OCI-LY1 (cell line): ENCODE results near the gene TPO.

Experiments used
- H2AFZ ChIP-seq: fragments of 200-600 bp; sonication (generic), shearing (Covaris generic); 2 replicates; pipeline ENCODE4 v1.6.0; 2014; ENCODE audit warnings: antibody characterized with exemption, mild to moderate bottlenecking, low read length
- H3F3A ChIP-seq: fragments of 200-600 bp; sonication (generic), shearing (Covaris generic); 2 replicates; pipeline ENCODE4 v1.6.0; 2014; ENCODE audit warnings: mild to moderate bottlenecking, antibody characterized with exemption, low read length, moderate library complexity; ENCODE audit not compliant: insufficient read depth
- H3K27ac ChIP-seq: fragments of 200-600 bp; sonication (generic); 2 replicates; pipeline ENCODE4 v1.5.1; 2014; ENCODE audit warnings: low read length, mixed run types, mild to moderate bottlenecking, low read depth; ENCODE audit not compliant: poor library complexity, severe bottlenecking
- H3K27me3 ChIP-seq: fragments of 200-600 bp; sonication (generic); 2 replicates; pipeline ENCODE4 v1.6.0; 2014; ENCODE audit warnings: antibody characterized with exemption, mild to moderate bottlenecking, low read length, moderate library complexity; ENCODE audit not compliant: insufficient read depth
- H3K36me3 ChIP-seq: fragments of 200-600 bp; sonication (generic); 2 replicates; pipeline ENCODE4 v1.6.1; 2014; ENCODE audit warnings: mild to moderate bottlenecking, antibody characterized with exemption, low read length, moderate library complexity, mixed read lengths; ENCODE audit not compliant: insufficient read depth
- H3K4me1 ChIP-seq: fragments of 200-600 bp; sonication (generic); 2 replicates; pipeline ENCODE4 v1.5.1; 2014; ENCODE audit warnings: mild to moderate bottlenecking, low read length, moderate library complexity; ENCODE audit not compliant: insufficient read depth, severe bottlenecking
- H3K4me2 ChIP-seq: fragments of 200-600 bp; sonication (generic), shearing (Covaris generic); 2 replicates; pipeline ENCODE4 v1.6.1; 2014; ENCODE audit warnings: low read length
- H3K4me3 ChIP-seq: fragments of 200-600 bp; sonication (generic); 2 replicates; pipeline ENCODE4 v1.5.1; 2014; ENCODE audit warnings: low read length, low read depth, mild to moderate bottlenecking, mixed read lengths; ENCODE audit not compliant: poor library complexity, severe bottlenecking
- H3K79me2 ChIP-seq: fragments of 200-600 bp; shearing (Covaris generic); 2 replicates; pipeline ENCODE4 v1.6.1; 2016; ENCODE audit warnings: mixed run types, low read length, mixed read lengths; ENCODE audit not compliant: insufficient read depth
- H3K9ac ChIP-seq: fragments of 200-600 bp; sonication (generic), shearing (Covaris generic); 2 replicates; pipeline ENCODE4 v1.6.1; 2014; ENCODE audit warnings: mild to moderate bottlenecking, low read length, mixed read lengths
- H3K9me2 ChIP-seq: fragments of 200-600 bp; sonication (generic), shearing (Covaris generic); 2 replicates; pipeline ENCODE4 v1.6.1; 2014; ENCODE audit warnings: low read depth, mild to moderate bottlenecking, low read length, mixed read lengths
- H3K9me3 ChIP-seq: fragments of 200-600 bp; shearing (Covaris generic); 2 replicates; pipeline ENCODE4 v1.6.1; 2014; ENCODE audit warnings: low read length, mixed read lengths
- H4K20me1 ChIP-seq: fragments of 200-600 bp; sonication (generic), shearing (Covaris generic); 2 replicates; pipeline ENCODE4 v1.6.0; 2016; ENCODE audit warnings: mild to moderate bottlenecking, low read length; ENCODE audit not compliant: insufficient read depth
- EZH2 ChIP-seq: fragments of 200-600 bp; sonication (generic), shearing (Covaris generic); IDR thresholded peaks from 2 replicates; pipeline ENCODE4 v1.8.0; 2017; ENCODE audit warnings: borderline replicate concordance, mixed run types, mild to moderate bottlenecking, antibody characterized with exemption, low read length, moderate library complexity, mixed read lengths
- TF ChIP-seq, protein P1 (sequence below): fragments of 200-600 bp; sonication (generic), shearing (Covaris generic); IDR thresholded peaks from 2 replicates; pipeline ENCODE4 v1.5.1; 2017; ENCODE audit warnings: mild to moderate bottlenecking, antibody characterized with exemption, low read length, moderate library complexity, mixed read lengths

TPO gene

DNA sequence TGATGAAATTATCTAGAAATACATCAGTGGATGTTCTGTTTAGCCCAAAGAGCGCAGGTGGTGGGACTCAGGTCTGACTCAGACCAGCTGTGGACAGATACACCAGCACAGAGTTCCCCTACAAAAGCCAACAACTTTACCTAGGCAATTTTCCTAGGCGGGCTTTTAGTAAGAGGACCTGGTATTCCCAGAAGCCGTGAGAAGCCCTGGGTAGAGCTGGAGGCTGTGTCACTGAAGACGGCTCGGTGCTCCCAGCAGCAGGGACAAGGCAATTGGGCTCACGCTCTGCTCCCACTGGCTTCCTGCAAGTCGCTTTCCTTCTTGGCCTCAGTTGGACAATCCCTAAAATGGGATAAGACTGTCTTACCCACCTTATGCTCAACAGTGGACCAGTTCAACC, 41.1 kb downstream of the TPO start:
- TF ChIP-seq, protein P1, sequence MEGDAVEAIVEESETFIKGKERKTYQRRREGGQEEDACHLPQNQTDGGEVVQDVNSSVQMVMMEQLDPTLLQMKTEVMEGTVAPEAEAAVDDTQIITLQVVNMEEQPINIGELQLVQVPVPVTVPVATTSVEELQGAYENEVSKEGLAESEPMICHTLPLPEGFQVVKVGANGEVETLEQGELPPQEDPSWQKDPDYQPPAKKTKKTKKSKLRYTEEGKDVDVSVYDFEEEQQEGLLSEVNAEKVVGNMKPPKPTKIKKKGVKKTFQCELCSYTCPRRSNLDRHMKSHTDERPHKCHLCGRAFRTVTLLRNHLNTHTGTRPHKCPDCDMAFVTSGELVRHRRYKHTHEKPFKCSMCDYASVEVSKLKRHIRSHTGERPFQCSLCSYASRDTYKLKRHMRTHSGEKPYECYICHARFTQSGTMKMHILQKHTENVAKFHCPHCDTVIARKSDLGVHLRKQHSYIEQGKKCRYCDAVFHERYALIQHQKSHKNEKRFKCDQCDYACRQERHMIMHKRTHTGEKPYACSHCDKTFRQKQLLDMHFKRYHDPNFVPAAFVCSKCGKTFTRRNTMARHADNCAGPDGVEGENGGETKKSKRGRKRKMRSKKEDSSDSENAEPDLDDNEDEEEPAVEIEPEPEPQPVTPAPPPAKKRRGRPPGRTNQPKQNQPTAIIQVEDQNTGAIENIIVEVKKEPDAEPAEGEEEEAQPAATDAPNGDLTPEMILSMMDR: no peak
- TF ChIP-seq EZH2: no peak
- Histone ChIP-seq H3K4me3 (no peak overlapping the region), H3F3A (no peaks in the 10 kb centered on the region; the same call in 1 of the 2 replicates), H3K4me1 (no peaks in the 10 kb centered on the region), H3K9ac (no peak overlapping the region), H3K9me2 (no peaks in the 10 kb centered on the region), H3K79me2 (no peaks in the 10 kb centered on the region), H3K9me3 (no peaks in the 10 kb centered on the region), H3K4me2 (no peak overlapping the region), H3K36me3 (no peaks in the 10 kb centered on the region), H2AFZ (no peak overlapping the region), H3K27me3 (0 out of 2 replicates have a peak, but pooled peaks cover under 1% of the 10 kb centered on the region), H3K27ac (no peak overlapping the region), H4K20me1 (no peaks in the 10 kb centered on the region)

DNA sequence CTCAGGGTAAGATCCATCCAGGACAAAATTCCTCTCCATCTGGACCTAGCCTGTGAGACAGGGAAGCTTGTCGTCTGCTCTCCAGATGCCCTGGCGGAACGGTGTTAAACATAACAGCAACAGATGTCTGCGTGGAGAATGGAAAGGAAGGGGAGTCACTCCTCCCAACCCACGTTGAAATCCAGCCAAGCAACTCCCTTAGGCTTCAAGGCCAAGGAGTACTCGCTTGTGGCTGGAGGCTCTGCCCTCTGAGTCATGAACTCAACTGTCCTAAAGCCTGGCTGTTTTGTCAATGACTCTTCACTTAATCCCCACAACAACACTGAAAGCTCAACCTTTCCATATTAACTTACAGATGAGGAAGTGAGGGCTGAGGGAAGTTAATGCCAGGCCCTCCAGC, 42.2 kb downstream of the TPO start:
- Histone ChIP-seq H3K9me2 (no peaks in the 10 kb centered on the region), H3K4me2 (no peak overlapping the region), H3K27ac (no peak overlapping the region), H3K27me3 (no peaks in the 10 kb centered on the region), H3K9me3 (no peaks in the 10 kb centered on the region), H3K79me2 (no peaks in the 10 kb centered on the region), H3K36me3 (no peaks in the 10 kb centered on the region), H3K9ac (no peak overlapping the region), H3K4me1 (no peaks in the 10 kb centered on the region), H4K20me1 (no peaks in the 10 kb centered on the region), H2AFZ (no peak overlapping the region), H3F3A (no peaks in the 10 kb centered on the region; the same call in 1 of the 2 replicates), H3K4me3 (no peak overlapping the region)
- TF ChIP-seq, protein P1: no peak
- no peak for TF ChIP-seq EZH2

DNA sequence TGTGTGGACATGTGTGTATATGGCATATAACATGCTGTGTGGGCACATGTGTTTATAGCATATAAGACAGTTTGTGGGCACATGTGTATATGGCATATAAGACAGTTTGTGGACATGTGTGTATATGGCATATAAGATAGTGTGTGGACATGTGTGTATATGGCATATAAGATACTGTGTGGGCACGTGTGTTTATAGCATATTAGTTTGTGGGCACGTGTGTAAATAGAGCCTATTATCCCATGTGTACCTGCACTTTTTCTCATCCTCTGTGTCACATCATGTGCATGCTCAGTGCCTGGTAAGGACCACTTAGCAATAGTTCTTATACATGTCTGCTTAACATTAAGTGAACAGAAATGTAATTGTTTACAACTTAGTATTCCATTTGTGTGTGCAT, 45.2 kb downstream of the TPO start:
- no peaks in the 10 kb centered on the region for H3F3A ChIP-seq
- no peak overlapping the region for H2AFZ ChIP-seq
- no peaks in the 10 kb centered on the region for H3K9me3 ChIP-seq
- H3K4me1 ChIP-seq: no peaks in the 10 kb centered on the region
- no peaks in the 10 kb centered on the region for H3K9me2 ChIP-seq
- H3K79me2 ChIP-seq: no peaks in the 10 kb centered on the region
- H3K27ac ChIP-seq: no peak overlapping the region
- no peak overlapping the region for H3K4me3 ChIP-seq
- H4K20me1 ChIP-seq: no peaks in the 10 kb centered on the region
- TF ChIP-seq EZH2: no peak
- TF ChIP-seq, protein P1: no peak
- H3K27me3 ChIP-seq: no peaks in the 10 kb centered on the region
- H3K9ac ChIP-seq: no peak overlapping the region
- no peak overlapping the region for H3K4me2 ChIP-seq
- H3K36me3 ChIP-seq: no peaks in the 10 kb centered on the region
